Erythroblast (primary cell): Measurements from ENCODE around the gene PRG3.
"Not testable (repeated sequence)": the region's sequence is repeated elsewhere in the genome, so short reads cannot be mapped to it uniquely, and the experiment has no call there.

ENCODE experiments used
- DNase-seq, 2 experiments: peaks; one replicate each; lab custom pipeline; 2025; lab: John Stamatoyannopoulos, UW
- GATA1 ChIP-seq: IDR thresholded peaks from 2 replicates; pipeline ENCODE4 v1.6.1; 2011; ENCODE audit warnings: low read depth, mild to moderate bottlenecking, control low read depth, low read length, moderate library complexity
- POLR2A ChIP-seq: IDR thresholded peaks from 2 replicates; pipeline ENCODE4 v1.6.1; 2011; ENCODE audit warnings: mild to moderate bottlenecking, low read length

Gene PRG3

DNA sequence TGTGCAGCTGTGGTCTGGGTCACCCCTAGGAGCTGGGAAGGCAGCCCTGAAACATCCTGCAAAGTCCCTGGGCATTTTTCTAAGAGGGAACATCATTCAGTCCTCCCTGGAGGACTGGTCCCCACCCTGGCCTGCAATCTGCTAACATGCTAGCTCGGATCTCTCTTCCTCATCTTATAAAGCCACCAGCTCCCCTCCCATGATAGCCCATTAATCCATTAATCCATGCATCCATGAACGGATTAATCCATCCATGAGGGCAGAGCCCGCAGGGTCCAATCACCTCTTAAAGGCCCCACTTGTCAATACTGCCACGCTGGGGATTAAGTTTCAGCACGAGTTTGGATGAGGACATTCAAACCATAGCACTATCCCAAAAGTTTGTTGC lies 12.1 kb downstream of the PRG3 start:
- no peak for TF ChIP-seq GATA1
- no peak for TF ChIP-seq POLR2A
- no peak for DNase-seq

DNA sequence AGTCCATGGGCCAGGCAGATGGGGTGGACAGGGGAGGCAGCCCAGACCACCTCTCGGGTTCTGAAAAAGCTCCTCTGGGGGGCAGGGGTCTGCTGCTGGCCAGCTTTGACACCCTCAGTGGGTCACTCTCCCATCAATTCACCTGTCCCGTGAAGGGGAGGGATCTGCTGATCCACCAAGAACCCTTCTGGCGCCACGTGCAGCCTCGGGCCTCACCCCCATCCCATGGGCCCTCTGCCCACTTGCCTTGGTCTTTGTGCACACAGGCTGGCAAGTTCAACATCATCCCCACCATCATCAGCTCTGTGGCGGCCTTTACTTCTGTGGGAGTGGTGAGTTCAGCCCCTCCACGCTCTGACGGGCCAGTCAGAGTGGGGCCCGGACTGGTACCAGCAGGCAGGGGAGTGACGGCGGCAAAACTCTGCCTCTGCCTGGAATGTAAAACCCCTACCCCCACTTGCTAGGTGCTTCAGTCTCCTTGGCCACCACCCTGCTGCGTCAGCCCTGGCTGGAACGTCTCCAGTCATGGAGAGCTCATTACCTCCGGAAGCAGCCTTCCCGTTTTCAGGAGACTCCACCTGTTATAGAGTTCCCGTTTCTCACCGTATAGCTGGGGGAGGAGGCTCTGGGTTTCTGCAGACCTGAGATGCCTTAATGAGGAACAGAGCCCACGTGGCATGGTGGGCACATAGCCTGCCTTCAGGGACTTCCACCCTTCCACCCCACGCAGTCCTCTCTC lies 12.7 kb downstream of the PRG3 start:
- no peak for TF ChIP-seq GATA1
- no peak for TF ChIP-seq POLR2A
- no peak for DNase-seq

DNA sequence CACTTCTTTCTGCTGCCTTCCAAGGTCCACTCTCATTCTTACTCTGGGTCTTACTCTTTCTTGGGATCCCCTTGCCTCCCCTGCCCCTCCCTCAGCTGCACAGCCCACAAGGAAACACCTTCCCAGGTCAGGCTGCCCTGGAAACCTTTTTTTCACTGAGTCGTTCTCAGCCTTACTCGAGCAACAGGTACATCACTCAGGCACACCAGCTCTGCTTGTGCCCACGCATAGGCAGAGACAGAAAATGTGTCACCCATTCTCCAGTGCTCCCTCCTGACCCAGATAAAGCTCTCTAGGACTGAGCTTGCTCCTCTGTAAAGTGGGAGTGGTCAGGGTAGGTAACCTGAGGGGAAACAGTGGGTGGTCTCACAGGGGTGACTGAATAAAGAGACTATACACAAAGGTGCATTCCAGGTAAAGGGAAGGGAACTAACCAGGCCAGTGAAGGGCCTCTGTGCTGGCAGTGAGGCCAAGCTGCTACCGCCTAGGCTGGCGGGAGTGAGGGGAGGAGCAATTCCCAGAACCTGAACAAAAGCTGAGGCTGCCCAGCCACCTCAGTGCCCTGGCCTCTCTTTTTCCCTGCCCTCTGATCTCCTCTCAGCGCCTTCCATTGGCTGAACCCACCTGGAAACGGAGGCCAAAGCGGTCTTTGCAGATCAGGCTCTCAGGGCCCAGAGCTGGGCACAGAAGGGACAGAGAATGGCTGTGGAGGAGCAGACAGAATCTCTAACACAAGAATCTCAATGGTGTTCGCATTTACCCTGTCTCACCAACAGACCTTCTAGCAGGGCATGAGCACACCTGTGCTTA lies 15.9 kb downstream of the PRG3 start:
- no peak for TF ChIP-seq POLR2A
- no peak for TF ChIP-seq GATA1
- DNase-seq = no peak

DNA sequence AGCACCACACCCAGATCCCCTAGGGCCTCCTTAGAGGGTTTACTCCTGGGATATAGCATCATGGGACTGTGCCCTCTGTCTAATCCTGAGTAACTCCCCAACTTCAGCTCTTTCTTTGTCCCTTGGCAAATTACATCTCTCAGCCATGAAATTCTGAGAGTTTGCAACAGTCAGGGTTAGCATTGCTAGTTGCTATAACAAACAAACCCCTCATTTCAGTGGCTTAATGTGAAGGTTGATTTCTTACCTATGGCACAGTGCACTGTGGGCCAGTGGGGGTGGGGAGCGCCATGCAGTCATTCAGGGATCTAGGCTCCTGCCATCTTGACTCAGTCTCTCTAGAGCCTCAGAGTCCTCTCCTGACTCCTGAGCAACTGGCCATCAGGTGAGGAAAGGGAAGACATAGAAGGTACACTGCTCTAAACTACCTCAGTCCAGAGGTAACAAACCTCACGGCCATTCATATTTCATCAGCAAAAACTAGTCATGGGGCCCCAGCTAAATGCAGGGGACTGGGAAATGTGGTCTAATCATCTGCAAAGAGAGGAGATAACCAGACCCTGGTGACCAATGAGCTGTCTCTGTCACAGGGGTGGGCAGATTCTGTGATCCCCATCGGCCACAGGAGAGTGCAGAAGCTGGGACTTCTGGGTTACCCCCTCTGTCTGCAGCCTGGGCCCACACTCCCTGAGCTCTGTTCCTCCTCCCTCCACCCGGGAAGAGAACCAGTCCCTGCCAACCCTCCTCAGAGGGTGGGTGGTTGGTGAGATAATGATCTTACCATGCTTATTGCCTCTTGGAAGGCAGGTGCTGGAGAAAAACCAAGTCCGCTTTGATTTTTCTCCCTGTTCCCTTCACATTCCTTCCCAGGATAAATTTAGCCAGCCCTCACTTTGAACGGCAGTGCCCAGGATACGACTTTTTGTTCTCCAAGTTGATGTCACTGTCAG lies 17.5 kb downstream of the PRG3 start:
- no peak for TF ChIP-seq POLR2A
- peak; percentile 26 to 66 for DNase-seq

DNA sequence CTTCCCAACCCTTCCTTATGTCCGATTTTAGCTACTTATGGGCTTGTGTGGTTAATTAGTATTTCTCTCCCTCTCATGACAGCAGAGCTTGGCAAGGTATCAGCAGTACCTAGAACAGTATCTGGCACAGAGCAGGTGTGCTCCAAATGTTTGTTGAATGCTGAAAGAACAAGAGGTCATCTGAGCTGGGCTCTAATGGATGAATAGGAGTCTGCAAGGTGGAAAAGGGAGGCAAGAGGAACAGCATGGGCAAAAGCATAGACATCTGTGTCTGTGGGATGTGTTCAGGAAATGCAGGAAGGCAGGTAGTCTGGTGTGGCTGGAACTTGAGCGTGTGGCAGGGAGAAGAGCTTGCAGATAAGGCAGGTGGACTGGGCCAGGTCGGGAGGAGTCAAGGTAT lies 19.0 kb downstream of the PRG3 start:
- no peak for DNase-seq
- no peak for TF ChIP-seq GATA1

DNA sequence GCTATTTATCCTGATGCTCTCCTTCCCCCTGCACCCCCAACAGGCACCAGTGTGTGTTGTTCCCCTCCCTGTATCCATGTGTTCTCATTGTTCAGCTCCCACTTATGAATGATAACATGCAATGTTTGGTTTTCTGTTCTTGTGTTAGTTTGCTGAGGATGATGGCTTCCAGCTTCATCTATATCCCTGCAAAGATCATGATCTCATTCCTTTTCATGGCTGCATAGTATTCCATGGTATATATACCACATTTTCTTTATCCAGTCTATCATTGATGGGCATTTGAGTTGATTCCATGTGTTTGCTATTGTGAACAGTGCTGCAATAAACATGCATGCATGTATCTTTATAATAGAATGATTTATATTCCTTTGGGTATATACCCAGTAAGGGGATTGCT lies 19.5 kb downstream of the PRG3 start:
- DNase-seq = not testable (repeated sequence)

DNA sequence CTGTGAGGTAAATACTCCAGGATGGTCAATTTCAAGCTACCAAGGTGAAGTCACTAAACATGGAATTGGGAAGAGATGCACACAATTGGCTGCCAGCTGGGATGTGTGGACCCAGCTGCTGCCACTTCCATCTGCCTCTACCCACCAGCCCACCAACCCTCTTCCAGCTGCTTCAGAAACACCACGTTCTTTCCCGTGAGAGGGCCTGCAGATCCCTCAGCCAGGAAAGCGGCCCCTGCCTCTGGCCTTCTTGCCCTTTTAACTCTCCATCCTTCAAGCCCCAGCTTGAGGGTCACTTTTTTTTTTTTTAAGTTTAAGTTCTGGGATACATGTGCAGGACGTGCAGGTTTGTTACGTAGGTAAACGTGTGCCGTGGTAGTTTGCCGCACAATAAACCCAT lies 20.0 kb downstream of the PRG3 start:
- no peak for TF ChIP-seq POLR2A
- TF ChIP-seq GATA1 = no peak
- DNase-seq = no peak

DNA sequence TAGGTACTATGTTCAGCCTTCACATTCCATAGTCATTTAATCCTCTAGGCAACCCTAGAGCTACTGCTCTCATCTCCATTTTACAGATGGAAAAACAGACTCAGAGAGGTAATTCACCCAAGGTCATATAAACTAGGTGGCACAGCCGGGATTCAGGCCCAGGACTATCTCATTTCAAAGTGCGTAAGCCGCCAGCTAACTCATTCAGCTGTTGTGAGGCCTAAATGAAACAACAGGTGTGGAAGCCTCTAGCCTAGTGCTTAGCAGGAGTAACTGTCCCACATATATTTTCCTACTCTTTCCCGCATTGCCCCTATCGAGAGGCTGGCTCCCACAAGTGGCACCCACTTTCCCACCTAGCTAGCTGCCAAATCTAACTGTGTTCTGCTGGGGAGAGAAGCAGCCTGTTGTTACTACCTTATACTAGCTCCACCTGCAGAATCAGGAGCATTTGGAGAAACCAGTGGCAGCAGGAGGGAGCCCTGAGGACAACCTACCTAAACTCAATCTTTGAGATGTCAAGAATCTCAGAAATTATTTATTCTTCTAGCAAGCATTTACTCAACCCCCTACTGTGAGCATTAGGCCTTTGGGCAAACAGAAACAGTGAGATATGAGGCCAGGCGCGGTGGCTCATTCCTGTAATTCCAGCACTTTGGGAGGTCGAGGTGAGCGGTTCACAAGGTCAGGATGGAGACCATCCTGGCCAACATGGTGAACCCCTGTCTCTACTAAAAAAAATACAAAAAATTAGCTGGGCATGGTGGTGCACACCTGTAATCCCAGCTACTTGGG lies 20.9 kb downstream of the PRG3 start:
- DNase-seq = no peak
- TF ChIP-seq POLR2A (no peak), GATA1 (no peak)

DNA sequence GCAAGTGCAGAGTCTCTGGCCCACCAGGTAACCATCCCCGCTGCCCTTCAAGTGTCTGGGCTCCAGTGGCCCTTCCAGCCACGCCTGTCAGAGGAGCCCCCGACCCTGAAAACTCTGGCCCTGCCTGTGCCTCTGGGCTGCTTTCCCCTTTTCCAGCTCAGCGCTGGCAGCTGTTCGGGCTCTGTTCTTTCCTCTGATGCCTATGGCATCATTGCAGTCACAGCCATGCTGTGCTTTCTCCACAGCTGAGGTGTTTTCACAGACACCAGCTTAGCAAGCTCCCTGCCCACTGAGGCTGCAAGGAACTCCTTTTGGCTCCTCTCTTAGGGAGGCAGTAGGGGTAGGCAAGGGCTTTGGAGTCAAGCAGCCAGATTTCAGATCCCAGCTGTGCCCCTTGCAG lies 21.6 kb downstream of the PRG3 start:
- DNase-seq = no peak
- TF ChIP-seq GATA1 = no peak

DNA sequence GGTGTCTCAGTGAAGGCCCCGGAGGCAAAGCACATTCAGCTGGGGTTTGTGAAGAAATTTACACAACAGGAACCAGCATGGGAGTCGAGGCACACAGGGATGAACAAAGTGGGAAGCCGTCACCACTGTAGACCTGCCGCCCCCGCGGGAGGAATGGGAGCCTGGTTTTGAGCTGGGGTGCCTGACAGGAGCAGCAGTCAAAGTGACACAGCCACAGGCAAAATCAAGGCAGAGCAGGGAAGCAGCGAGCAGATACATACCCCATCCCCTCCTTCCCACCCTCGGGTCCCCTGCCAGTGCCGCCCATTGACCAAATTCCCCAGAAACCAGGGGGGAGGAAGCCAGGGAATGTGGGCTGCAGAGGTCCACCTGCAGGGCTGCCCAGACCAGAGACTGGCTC lies 22.0 kb downstream of the PRG3 start:
- DNase-seq = no peak
- TF ChIP-seq POLR2A (no peak), GATA1 (no peak)

DNA sequence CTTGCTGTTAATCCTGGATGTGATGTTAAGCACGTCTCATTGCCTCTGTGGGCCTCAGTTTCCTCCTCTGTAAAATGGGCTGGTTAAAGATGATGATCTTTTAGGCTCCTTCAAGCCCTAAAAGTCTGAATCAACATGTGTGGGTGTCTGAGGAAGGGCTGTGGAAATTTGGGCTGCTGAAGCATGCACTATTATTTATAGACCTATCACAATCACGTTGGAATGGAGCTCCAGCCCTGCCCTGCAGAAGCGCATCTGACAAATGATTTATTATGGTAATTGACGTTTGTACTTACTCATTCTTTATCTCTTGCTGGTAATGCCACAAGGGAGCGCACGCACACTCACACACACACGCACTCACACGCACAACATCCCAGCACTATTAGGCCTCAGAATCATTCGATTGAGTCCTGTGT lies 22.4 kb downstream of the PRG3 start:
- DNase-seq = peak; percentile 44 to 65
- TF ChIP-seq POLR2A (no peak), GATA1 (no peak)

DNA sequence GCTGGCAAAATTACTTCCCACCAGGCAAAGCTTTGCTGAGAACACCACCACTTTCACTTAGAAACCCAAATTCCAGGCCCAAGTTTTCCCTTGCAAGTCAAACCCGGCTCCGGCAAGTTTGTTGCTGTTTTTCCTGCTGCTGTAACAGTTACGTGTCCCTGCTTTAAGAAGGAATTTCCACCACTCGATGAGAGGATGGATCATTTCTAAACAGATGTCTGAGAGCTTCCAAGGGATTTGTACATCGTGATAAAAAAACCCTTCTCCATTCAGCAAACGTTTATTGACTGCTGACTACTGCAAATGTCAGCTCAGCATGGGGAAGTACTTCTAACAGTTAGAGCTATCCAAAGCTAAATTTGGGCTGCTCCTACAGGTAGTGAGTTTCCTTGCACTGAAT lies 23.1 kb downstream of the PRG3 start:
- no peak for TF ChIP-seq GATA1
- TF ChIP-seq POLR2A = no peak
- DNase-seq = no peak

DNA sequence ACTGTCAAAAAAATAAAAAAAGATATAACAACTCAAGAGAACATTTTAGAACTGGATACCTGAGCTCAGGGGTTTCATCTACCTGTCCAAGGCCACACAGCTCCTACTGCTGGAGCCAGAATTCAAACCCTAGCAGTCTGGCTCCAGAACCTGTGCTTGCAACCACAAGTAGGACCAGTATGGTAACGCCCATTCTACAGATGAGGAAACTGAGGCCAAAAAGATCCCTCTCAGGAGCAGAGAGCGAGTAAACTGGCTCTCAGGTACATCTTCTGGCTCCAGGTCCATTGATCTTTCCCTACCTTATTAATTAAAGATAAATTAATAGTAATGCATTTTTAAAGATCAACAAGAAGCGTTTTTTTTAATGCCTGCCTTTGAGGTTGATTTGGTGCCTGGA lies 23.6 kb downstream of the PRG3 start:
- no peak for DNase-seq
- TF ChIP-seq POLR2A = no peak
- TF ChIP-seq GATA1 = no peak

DNA sequence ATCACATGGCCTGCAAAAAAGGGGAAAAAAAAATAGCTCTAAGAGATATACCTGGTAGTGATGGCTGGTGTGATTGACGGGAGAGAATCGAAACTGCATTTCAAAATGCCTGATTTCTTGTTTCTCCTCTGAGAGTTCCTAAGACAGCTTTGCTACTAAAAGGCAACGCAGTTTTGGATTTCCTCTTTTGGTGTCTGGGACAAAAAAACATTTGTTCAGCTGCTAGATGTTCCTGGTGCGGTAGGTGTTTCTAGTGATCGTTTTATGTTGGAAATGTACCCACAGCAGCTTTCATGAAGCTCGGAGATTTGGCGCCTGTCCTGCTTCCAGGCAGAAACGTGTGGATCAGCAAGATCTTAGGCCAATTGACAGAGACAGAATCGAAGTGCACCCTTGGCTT lies 24.7 kb downstream of the PRG3 start:
- no peak for DNase-seq

More for the DNA sequence above, 24.7 kb downstream of the PRG3 start:
- no peak for TF ChIP-seq POLR2A
- TF ChIP-seq GATA1 = no peak
